IMR-90 (cell line): ENCODE measurements around the gene NDUFAF2. TPM values are rescaled to one million over a fixed set of nuclear protein-coding genes. Genes with fewer than 3 reads are reported as not detected.
A peak's percentile ranks its signal among the peaks of the same experiment; 100 is the strongest.

Experiments
- ATAC-seq: fragments of 200-7000 bp; cut with Tn5 transposase; 2 replicates; pipeline ENCODE4 v1.9.1; 2020; ENCODE audit warnings: low read depth, mild to moderate bottlenecking, moderate library complexity
- BruUV-seq: library from RNA; stranded (reverse); fragments of 400-500 nt; replicated peaks from 2 replicates; lab custom pipeline; 2021; lab: Mats Ljungman, UMichigan
- CTCF ChIA-PET: fragments of 300-600 bp; formaldehyde crosslinking; extraction: SDS; loops from one replicate; lab custom pipeline; 2021; ENCODE audit warnings: antibody characterized with exemption; lab: Yijun Ruan, JAX
- POLR2A ChIA-PET: fragments of 300-600 bp; sonication (Branson Sonifier 250); formaldehyde crosslinking; loops from one replicate; lab custom pipeline; 2022; ENCODE audit warnings: antibody characterized with exemption; ENCODE audit not compliant: unreplicated experiment; lab: Charles Lee
- DNase-seq: peaks from one replicate; pipeline ENCODE4 v3.0.0; 2013
- H2AFZ ChIP-seq: replicated peaks from 2 replicates; pipeline ENCODE3; 2013; ENCODE audit warnings: low read length, mild to moderate bottlenecking; ENCODE audit not compliant: poor library complexity
- H2AK5ac ChIP-seq: 2 replicates; pipeline ENCODE4 v1.6.1; 2013; ENCODE audit warnings: low read depth, low read length, inconsistent platforms
- H2AK9ac ChIP-seq: replicated peaks from 2 replicates; pipeline ENCODE3; 2013; ENCODE audit warnings: mild to moderate bottlenecking, low read depth, low read length, moderate library complexity; ENCODE audit not compliant: poor library complexity
- H2BK120ac ChIP-seq: 2 replicates; pipeline ENCODE4 v1.6.1; 2013; ENCODE audit warnings: low read depth, low read length, inconsistent platforms
- H2BK15ac ChIP-seq: 3 replicates; pipeline ENCODE4 v1.6.1; 2013; ENCODE audit warnings: low read depth, low read length, inconsistent platforms
- H2BK20ac ChIP-seq: 2 replicates; pipeline ENCODE4 v1.6.1; 2013; ENCODE audit warnings: low read depth, mild to moderate bottlenecking, inconsistent platforms, low read length, moderate library complexity
- H2BK5ac ChIP-seq: 2 replicates; pipeline ENCODE4 v1.6.1; 2013; ENCODE audit warnings: mild to moderate bottlenecking, low read depth, low read length, inconsistent platforms; ENCODE audit not compliant: poor library complexity, severe bottlenecking
- H3K14ac ChIP-seq: replicated peaks from 2 replicates; pipeline ENCODE4 v1.6.1; 2013; ENCODE audit warnings: low read depth, low read length, inconsistent platforms
- H3K18ac ChIP-seq: 2 replicates; pipeline ENCODE4 v1.6.1; 2013; ENCODE audit warnings: low read depth, low read length, control low read depth
- H3K23ac ChIP-seq: 2 replicates; pipeline ENCODE4 v1.6.1; 2013; ENCODE audit warnings: low read depth, low read length, inconsistent platforms
- H3K27ac ChIP-seq: 2 replicates; pipeline ENCODE4 v1.5.1; 2013; ENCODE audit warnings: mild to moderate bottlenecking, control low read depth, low read length; ENCODE audit not compliant: insufficient read depth
- H3K27me3 ChIP-seq: 2 replicates; pipeline ENCODE4 v1.6.1; 2013; ENCODE audit warnings: low read length; ENCODE audit not compliant: control insufficient read depth, insufficient read depth
- H3K36me3 ChIP-seq: 2 replicates; pipeline ENCODE4 v1.6.1; 2013; ENCODE audit warnings: low read length, mixed read lengths; ENCODE audit not compliant: control insufficient read depth, insufficient read depth
- H3K4ac ChIP-seq: 2 replicates; pipeline ENCODE4 v1.6.1; 2013; ENCODE audit warnings: low read depth, low read length, inconsistent platforms
- H3K4me1 ChIP-seq: 2 replicates; pipeline ENCODE4 v1.6.1; 2013; ENCODE audit warnings: low read length, mixed read lengths; ENCODE audit not compliant: control insufficient read depth, insufficient read depth
- H3K4me2 ChIP-seq: 2 replicates; pipeline ENCODE4 v1.6.1; 2013; ENCODE audit warnings: low read depth, mild to moderate bottlenecking, control low read depth, low read length, moderate library complexity
- H3K4me3 ChIP-seq: 2 replicates; pipeline ENCODE4 v1.5.1; 2013; ENCODE audit warnings: low read depth, mild to moderate bottlenecking, control low read depth, low read length, moderate library complexity; ENCODE audit not compliant: insufficient read depth
- H3K56ac ChIP-seq: 2 replicates; pipeline ENCODE4 v1.6.1; 2013; ENCODE audit warnings: low read length, inconsistent platforms; ENCODE audit not compliant: insufficient read depth; ENCODE audit errors: extremely low read depth
- H3K79me1 ChIP-seq, 2 experiments: 2 replicates each; pipeline ENCODE4 v1.6.1; 2013; ENCODE audit warnings: low read length in 2 of 2, inconsistent platforms in 1 of 2, low read depth in 1 of 2
- H3K9ac ChIP-seq: 2 replicates; pipeline ENCODE4 v1.6.1; 2013; ENCODE audit warnings: low read depth, low read length, control low read depth
- H3K9me1 ChIP-seq: 2 replicates; pipeline ENCODE4 v1.6.1; 2013; ENCODE audit warnings: low read length, inconsistent platforms; ENCODE audit not compliant: insufficient read depth
- H3K9me3 ChIP-seq: 2 replicates; pipeline ENCODE4 v1.6.1; 2013; ENCODE audit warnings: low read length; ENCODE audit not compliant: control insufficient read depth, insufficient read depth
- H4K20me1 ChIP-seq: 2 replicates; pipeline ENCODE4 v1.6.1; 2013; ENCODE audit warnings: low read length, inconsistent platforms; ENCODE audit not compliant: insufficient read depth
- H4K5ac ChIP-seq: 2 replicates; pipeline ENCODE4 v1.6.1; 2013; ENCODE audit warnings: mild to moderate bottlenecking, low read depth, low read length, control low read depth
- H4K8ac ChIP-seq, 2 experiments: 2 replicates each; pipeline ENCODE4 v1.6.1; 2013; ENCODE audit warnings: low read depth in 2 of 2, low read length in 2 of 2, control low read depth in 1 of 2, inconsistent platforms in 1 of 2
- H4K91ac ChIP-seq: 2 replicates; pipeline ENCODE4 v1.6.1; 2013; ENCODE audit warnings: low read depth, low read length, inconsistent platforms; ENCODE audit not compliant: insufficient read depth
- MAFK ChIP-seq: IDR thresholded peaks from 2 replicates; pipeline ENCODE4 v1.6.1; 2012; ENCODE audit warnings: low read depth, low read length, improper control_type of control experiment
- RAD21 ChIP-seq: IDR thresholded peaks from 2 replicates; pipeline ENCODE4 v1.6.1; 2012; ENCODE audit warnings: low read length, improper control_type of control experiment
- SMC3 ChIP-seq: fragments of 150-350 bp; IDR thresholded peaks from 2 replicates; pipeline ENCODE4 v1.6.1; 2016; ENCODE audit warnings: low read depth, mild to moderate bottlenecking, antibody characterized with exemption, low read length, moderate library complexity
- WGBS, 2 experiments: methylation state at CpG; one replicate each; pipeline versions ENCODE4 v1.1.5 to v1.1.7; 2013; ENCODE audit warnings: missing lambda C conversion rate in 2 of 2; ENCODE audit not compliant: insufficient read length in 1 of 2; ENCODE audit errors: extremely low coverage in 2 of 2; 5-methylcytosine and 5-hydroxymethylcytosine counted together
- dilution Hi-C: fragments of 300-500 bp; cut with HindIII; formaldehyde crosslinking; loops from one replicate; pipeline ENCODE4 v1.14.3; 2018; ENCODE audit warnings: low sequenced_read_pairs; ENCODE audit not compliant: unreplicated experiment
- in situ Hi-C: fragments of 300-500 bp; cut with MboI; formaldehyde crosslinking; loops from 3 replicates; pipeline ENCODE4 v1.14.3; 2019; ENCODE audit warnings: low sequenced_read_pairs, inconsistent platforms, mixed read lengths
- intact Hi-C: fragments of 100-400 bp; cut with micrococcal nuclease; formaldehyde crosslinking; loops from 2 replicates; pipeline ENCODE4 v1.10.0; 2022
- polyA plus RNA-seq, 3 experiments: library from polyadenylated mRNA; depleted of rRNA; stranded (reverse); fragments of >200 nt; gene quantifications; 2 replicates each; pipeline ENCODE4 v1.2.3, GENCODE V29; 2012; ENCODE audit warnings: low replicate concordance in 1 of 3
- total RNA-seq: library from RNA; depleted of rRNA; stranded (reverse); fragments of >200 nt; gene quantifications from 2 replicates; pipeline ENCODE4 v1.2.3, GENCODE V29; 2012
- TF ChIP-seq, protein P1 (sequence below): conservative IDR thresholded peaks from 2 replicates; pipeline ENCODE4 v1.5.1; 2012; ENCODE audit warnings: mild to moderate bottlenecking, low read depth, low read length, improper control_type of control experiment

NDUFAF2 gene
- total and polyA plus RNA-seq, 2 of the 4 experiments (the other 2 are of a cell fraction): 11.8 to 24.7 TPM

DNA sequence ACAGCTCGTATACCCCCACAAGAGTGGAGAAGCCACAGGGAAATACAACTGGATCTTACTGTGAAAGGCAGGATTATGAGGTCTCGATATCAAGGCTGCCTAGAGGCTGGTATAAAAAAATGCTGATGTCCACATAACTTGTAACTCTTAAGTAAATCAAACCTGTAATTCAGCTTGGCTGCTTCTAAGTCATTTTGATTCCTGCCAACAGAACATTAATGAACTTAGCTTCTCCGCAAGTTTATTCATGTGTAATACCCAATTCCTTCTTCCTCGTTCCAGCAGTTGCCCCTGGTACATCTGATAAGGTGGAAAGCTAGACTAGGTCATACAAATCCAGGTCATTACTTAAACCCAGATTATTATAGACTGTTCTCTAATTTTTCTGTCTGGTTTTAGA, 233.7 kb downstream of the NDUFAF2 start:
- Histone ChIP-seq H3K14ac (no peak overlapping the region), H4K5ac (no peak overlapping the region), H2AK5ac (no peak overlapping the region), H2BK15ac (no peak overlapping the region), H2BK5ac (no peak overlapping the region), H4K91ac (no peak overlapping the region), H2AFZ (no peak overlapping the region), H3K23ac (no peak overlapping the region), H3K4me3 (no peak overlapping the region), H2BK120ac (no peak overlapping the region), H3K18ac (no peak overlapping the region), H3K9me3 (no peaks in the 10 kb centered on the region), H3K36me3 (no peaks in the 10 kb centered on the region), H4K8ac (no peak overlapping the region), H4K20me1 (no peaks in the 10 kb centered on the region), H3K9ac (no peak overlapping the region), H3K4me2 (no peak overlapping the region), H3K9me1 (no peaks in the 10 kb centered on the region), H2AK9ac (no peak overlapping the region), H3K27ac (no peak overlapping the region), H3K4me1 (peaks cover 10% of the 10 kb centered on the region), H3K56ac (no peak overlapping the region), H3K27me3 (no peaks in the 10 kb centered on the region), H2BK20ac (no peak overlapping the region), H3K4ac (no peak overlapping the region), H3K79me1 (no peaks in the 10 kb centered on the region)
- BruUV-seq: no TSS peak
- TF ChIP-seq, protein P1, sequence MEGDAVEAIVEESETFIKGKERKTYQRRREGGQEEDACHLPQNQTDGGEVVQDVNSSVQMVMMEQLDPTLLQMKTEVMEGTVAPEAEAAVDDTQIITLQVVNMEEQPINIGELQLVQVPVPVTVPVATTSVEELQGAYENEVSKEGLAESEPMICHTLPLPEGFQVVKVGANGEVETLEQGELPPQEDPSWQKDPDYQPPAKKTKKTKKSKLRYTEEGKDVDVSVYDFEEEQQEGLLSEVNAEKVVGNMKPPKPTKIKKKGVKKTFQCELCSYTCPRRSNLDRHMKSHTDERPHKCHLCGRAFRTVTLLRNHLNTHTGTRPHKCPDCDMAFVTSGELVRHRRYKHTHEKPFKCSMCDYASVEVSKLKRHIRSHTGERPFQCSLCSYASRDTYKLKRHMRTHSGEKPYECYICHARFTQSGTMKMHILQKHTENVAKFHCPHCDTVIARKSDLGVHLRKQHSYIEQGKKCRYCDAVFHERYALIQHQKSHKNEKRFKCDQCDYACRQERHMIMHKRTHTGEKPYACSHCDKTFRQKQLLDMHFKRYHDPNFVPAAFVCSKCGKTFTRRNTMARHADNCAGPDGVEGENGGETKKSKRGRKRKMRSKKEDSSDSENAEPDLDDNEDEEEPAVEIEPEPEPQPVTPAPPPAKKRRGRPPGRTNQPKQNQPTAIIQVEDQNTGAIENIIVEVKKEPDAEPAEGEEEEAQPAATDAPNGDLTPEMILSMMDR: no peak
- TF ChIP-seq MAFK (peak; percentile 8; the same call in 1 of the 2 replicates), SMC3 (no peak), RAD21 (no peak)
- ChIA-PET POLR2A (no interaction called here), CTCF (interaction anchor here (1.0 kb wide), 1 partner anchor 151 kb away, joined by 3 read pairs; no protein-coding TSS in a partner anchor)
- DNase-seq (no peak), ATAC-seq (no peak)
- intact Hi-C loops (no loop called here), in situ Hi-C loops (no loop called here), dilution Hi-C loops (no loop called here)
- WGBS, 2 experiments: no CpG with 5 or more reads among the region's 4 CpGs
